ENCODE measurements around the gene PHF24. TPM values are rescaled to one million over a fixed set of nuclear protein-coding genes. Genes with fewer than 3 reads are reported as not detected.
"Not testable (repeated sequence)": the region's sequence is repeated elsewhere in the genome, so short reads cannot be mapped to it uniquely, and the experiment has no call there.

The PHF24 gene
- total RNA-seq, 5 donors from 2014 or later (not counting 1 experiment from before 2014, with no cell fraction given): not detected

GRCh38 chr9:35010351-35010958 is 52.4 kb downstream of the PHF24 start:
- Mint-ChIP-seq H3K4me1 (peaks cover 7 to 8% (median 8%) of the 10 kb centered on the region in 3 donors), H3K36me3 (peaks cover 47% of the 10 kb centered on the region), H3K27me3 (no peaks in the 10 kb centered on the region), H3K9me3 (peaks cover 11 to 18% (median 11%) of the 10 kb centered on the region in 3 donors), H3K27ac (no peak overlapping the region), H3K4me3 (no peak overlapping the region)
- ATAC-seq (replicated peaks in 1 of 4): no peak
- peaks cover 6% of the 10 kb centered on the region for H3K9me3 ChIP-seq
- H3K27me3 ChIP-seq (replicated peaks in 1 of 2; ENCODE audit: control insufficient read depth in 2 of 2, extremely low read depth in 1 of 2, insufficient read depth in 2 of 2, low read length in 1 of 2): no peaks in the 10 kb centered on the region
- POLR2A ChIA-PET: interaction anchor here in 1 of 2 donors (0.5 kb wide), 1 partner anchor 884 kb away, joined by 3 read pairs; the partner anchor contains the start of gene DCAF12
- H3K36me3 ChIP-seq (ENCODE audit: control insufficient read depth in 2 of 2, extremely low read depth in 1 of 2, insufficient read depth in 1 of 2, low read length in 1 of 2): no peaks in the 10 kb centered on the region
- no peak for DNase-seq
- 100% methylated on average over 1 of the region's 3 CpGs for WGBS (ENCODE audit: insufficient coverage)
- H3K4me3 ChIP-seq (ENCODE audit: control insufficient read depth in 1 of 2, extremely low read depth in 1 of 2, low read length in 1 of 2): no peak overlapping the region
- CTCF ChIA-PET: no interaction called here
- H3K4me1 ChIP-seq (ENCODE audit: control insufficient read depth in 1 of 2, extremely low read depth in 1 of 2, insufficient read depth in 2 of 2, low read length in 2 of 2): peaks cover 4 to 5% of the 10 kb centered on the region in 2 experiments
- H3K27ac ChIP-seq (ENCODE audit: low read length): no peak overlapping the region

- peaks cover 33% of the 10 kb centered on the region for H3K36me3 Mint-ChIP-seq
- DNase-seq (no peak), ATAC-seq (replicated peaks in 1 of 4) (no peak)
- no peak overlapping the region for H3K4me3 ChIP-seq (ENCODE audit: control insufficient read depth in 1 of 2, extremely low read depth in 1 of 2, low read length in 1 of 2)
- POLR2A ChIA-PET: interaction anchor here in 1 of 2 donors (0.7 kb wide), 1 partner anchor 27 kb away, joined by 3 read pairs; no protein-coding TSS in a partner anchor
- peaks cover 4 to 5% of the 10 kb centered on the region in 2 experiments for H3K4me1 ChIP-seq (ENCODE audit: control insufficient read depth in 1 of 2, extremely low read depth in 1 of 2, insufficient read depth in 2 of 2, low read length in 2 of 2)
- H3K9me3 ChIP-seq: peaks cover 6% of the 10 kb centered on the region
- H3K36me3 ChIP-seq (ENCODE audit: control insufficient read depth in 2 of 2, extremely low read depth in 1 of 2, insufficient read depth in 1 of 2, low read length in 1 of 2): no peaks in the 10 kb centered on the region
- H3K27me3 Mint-ChIP-seq: no peaks in the 10 kb centered on the region
- CTCF ChIA-PET: no interaction called here
- H3K4me3 Mint-ChIP-seq: no peak overlapping the region
- no peak overlapping the region for H3K27ac Mint-ChIP-seq
- H3K27ac ChIP-seq (ENCODE audit: low read length): no peak overlapping the region
- no peaks in the 10 kb centered on the region for H3K27me3 ChIP-seq (replicated peaks in 1 of 2; ENCODE audit: control insufficient read depth in 2 of 2, extremely low read depth in 1 of 2, insufficient read depth in 2 of 2, low read length in 1 of 2)
- peaks cover 7 to 8% (median 8%) of the 10 kb centered on the region in 3 donors for H3K4me1 Mint-ChIP-seq
- WGBS (ENCODE audit: insufficient coverage): no CpG with 5 or more reads among the region's 2 CpGs
- H3K9me3 Mint-ChIP-seq: peaks cover 11 to 18% (median 11%) of the 10 kb centered on the region in 3 donors
Observed at GRCh38 chr9:35014517-35014916, 56.4 kb downstream of the PHF24 start.

GRCh38 chr9:35023443-35023842 is 65.4 kb downstream of the PHF24 start:
- not testable (repeated sequence) for H3K27ac ChIP-seq (ENCODE audit: low read length); H3K9me3 ChIP-seq; H3K4me3 Mint-ChIP-seq; H3K4me1 ChIP-seq (ENCODE audit: control insufficient read depth in 1 of 2, extremely low read depth in 1 of 2, insufficient read depth in 2 of 2, low read length in 2 of 2); H3K27me3 ChIP-seq (replicated peaks in 1 of 2; ENCODE audit: control insufficient read depth in 2 of 2, extremely low read depth in 1 of 2, insufficient read depth in 2 of 2, low read length in 1 of 2); ATAC-seq (replicated peaks in 1 of 4); H3K27ac Mint-ChIP-seq; H3K4me3 ChIP-seq (ENCODE audit: control insufficient read depth in 1 of 2, extremely low read depth in 1 of 2, low read length in 1 of 2); H3K9me3 Mint-ChIP-seq; H3K27me3 Mint-ChIP-seq; DNase-seq; H3K36me3 ChIP-seq (ENCODE audit: control insufficient read depth in 2 of 2, extremely low read depth in 1 of 2, insufficient read depth in 1 of 2, low read length in 1 of 2)
- Mint-ChIP-seq H3K36me3 (peaks cover 28% of the 10 kb centered on the region), H3K4me1 (peaks cover 8 to 27% (median 20%) of the 10 kb centered on the region in 3 donors)
- CTCF ChIA-PET: interaction anchor here in 1 of 2 donors (0.6 kb wide), 1 partner anchor 10 kb away, joined by 3 read pairs; no protein-coding TSS in a partner anchor
- POLR2A ChIA-PET: interaction anchor here in 1 of 2 donors (0.6 kb wide), 1 partner anchor 274 kb away, joined by 10 read pairs; no protein-coding TSS in a partner anchor
- 18% methylated on average over 5 of the region's 5 CpGs for WGBS (ENCODE audit: insufficient coverage)

GRCh38 chr9:35026671-35027070 is 68.6 kb downstream of the PHF24 start:
- ATAC-seq (replicated peaks in 1 of 4) (no peak), DNase-seq (no peak)
- Histone ChIP-seq H3K9me3 (no peaks in the 10 kb centered on the region), H3K27ac (ENCODE audit: low read length) (no peak overlapping the region), H3K4me3 (ENCODE audit: control insufficient read depth in 1 of 2, extremely low read depth in 1 of 2, low read length in 1 of 2) (no peak overlapping the region), H3K4me1 (ENCODE audit: control insufficient read depth in 1 of 2, extremely low read depth in 1 of 2, insufficient read depth in 2 of 2, low read length in 2 of 2) (peaks cover 3% of the 10 kb centered on the region in 2 experiments), H3K36me3 (ENCODE audit: control insufficient read depth in 2 of 2, extremely low read depth in 1 of 2, insufficient read depth in 1 of 2, low read length in 1 of 2) (no peaks in the 10 kb centered on the region), H3K27me3 (replicated peaks in 1 of 2; ENCODE audit: control insufficient read depth in 2 of 2, extremely low read depth in 1 of 2, insufficient read depth in 2 of 2, low read length in 1 of 2) (no peaks in the 10 kb centered on the region)
- WGBS (ENCODE audit: insufficient coverage): no CpG with 5 or more reads among the region's 3 CpGs
- no peak overlapping the region for H3K27ac Mint-ChIP-seq
- H3K27me3 Mint-ChIP-seq: no peaks in the 10 kb centered on the region
- H3K4me3 Mint-ChIP-seq: no peak overlapping the region
- ChIA-PET POLR2A (interaction anchor here in 1 of 2 donors (0.6 to 0.7 kb wide), 2 partner anchors 593 to 935 kb away, joined by 4 read pairs; no protein-coding TSS in a partner anchor), CTCF (interaction anchor here (0.7 to 1.6 kb wide), 2 partner anchors 127 to 1380 kb away, joined by 3 to 6 read pairs; no protein-coding TSS in a partner anchor)
- no peaks in the 10 kb centered on the region for H3K9me3 Mint-ChIP-seq
- peaks cover 24% of the 10 kb centered on the region for H3K36me3 Mint-ChIP-seq
- H3K4me1 Mint-ChIP-seq: peaks cover 8 to 34% (median 20%) of the 10 kb centered on the region in 3 donors

- H3K9me3 ChIP-seq: no peaks in the 10 kb centered on the region
- no peaks in the 10 kb centered on the region for H3K9me3 Mint-ChIP-seq
- H3K4me3 Mint-ChIP-seq: no peak overlapping the region
- H3K4me1 Mint-ChIP-seq: peaks cover 8 to 34% (median 20%) of the 10 kb centered on the region in 3 donors
- no peak overlapping the region for H3K4me3 ChIP-seq (ENCODE audit: control insufficient read depth in 1 of 2, extremely low read depth in 1 of 2, low read length in 1 of 2)
- H3K4me1 ChIP-seq (ENCODE audit: control insufficient read depth in 1 of 2, extremely low read depth in 1 of 2, insufficient read depth in 2 of 2, low read length in 2 of 2): peaks cover 3% of the 10 kb centered on the region in 2 experiments
- H3K36me3 Mint-ChIP-seq: peaks cover 18% of the 10 kb centered on the region
- no CpG with 5 or more reads among the region's 1 CpG for WGBS (ENCODE audit: insufficient coverage)
- no peaks in the 10 kb centered on the region for H3K36me3 ChIP-seq (ENCODE audit: control insufficient read depth in 2 of 2, extremely low read depth in 1 of 2, insufficient read depth in 1 of 2, low read length in 1 of 2)
- H3K27ac ChIP-seq (ENCODE audit: low read length): no peak overlapping the region
- ChIA-PET CTCF (interaction anchor here (0.7 to 1.6 kb wide), 5 partner anchors 24 to 1379 kb away, joined by 3 to 8 read pairs (median 3); no protein-coding TSS in a partner anchor), POLR2A (no interaction called here)
- H3K27me3 Mint-ChIP-seq: no peaks in the 10 kb centered on the region
- DNase-seq: no peak
- H3K27me3 ChIP-seq (replicated peaks in 1 of 2; ENCODE audit: control insufficient read depth in 2 of 2, extremely low read depth in 1 of 2, insufficient read depth in 2 of 2, low read length in 1 of 2): no peaks in the 10 kb centered on the region
- no peak for ATAC-seq (replicated peaks in 1 of 4)
- no peak overlapping the region for H3K27ac Mint-ChIP-seq
Observed at GRCh38 chr9:35027374-35027773, 69.3 kb downstream of the PHF24 start.

GRCh38 chr9:35027860-35028259 is 69.8 kb downstream of the PHF24 start:
- Histone ChIP-seq H3K27me3 (replicated peaks in 1 of 2; ENCODE audit: control insufficient read depth in 2 of 2, extremely low read depth in 1 of 2, insufficient read depth in 2 of 2, low read length in 1 of 2) (no peaks in the 10 kb centered on the region), H3K9me3 (no peaks in the 10 kb centered on the region), H3K27ac (ENCODE audit: low read length) (no peak overlapping the region), H3K36me3 (ENCODE audit: control insufficient read depth in 2 of 2, extremely low read depth in 1 of 2, insufficient read depth in 1 of 2, low read length in 1 of 2) (no peaks in the 10 kb centered on the region), H3K4me1 (ENCODE audit: control insufficient read depth in 1 of 2, extremely low read depth in 1 of 2, insufficient read depth in 2 of 2, low read length in 2 of 2) (peaks cover 3% of the 10 kb centered on the region in 2 experiments), H3K4me3 (ENCODE audit: control insufficient read depth in 1 of 2, extremely low read depth in 1 of 2, low read length in 1 of 2) (no peak overlapping the region)
- WGBS (ENCODE audit: insufficient coverage): no CpG with 5 or more reads among the region's 1 CpG
- ChIA-PET POLR2A (interaction anchor here in 1 of 2 donors (0.7 kb wide), 1 partner anchor 49 kb away, joined by 5 read pairs; no protein-coding TSS in a partner anchor), CTCF (interaction anchor here (0.7 to 1.6 kb wide), 4 partner anchors 23 to 763 kb away, joined by 3 to 8 read pairs (median 4); no protein-coding TSS in a partner anchor)
- peaks cover 8 to 34% (median 20%) of the 10 kb centered on the region in 3 donors for H3K4me1 Mint-ChIP-seq
- H3K27ac Mint-ChIP-seq: peak overlapping the region in 1 of 2 donors; percentile 13
- DNase-seq: no peak
- H3K9me3 Mint-ChIP-seq: no peaks in the 10 kb centered on the region
- H3K4me3 Mint-ChIP-seq: no peak overlapping the region
- no peaks in the 10 kb centered on the region for H3K27me3 Mint-ChIP-seq
- no peak for ATAC-seq (replicated peaks in 1 of 4)
- H3K36me3 Mint-ChIP-seq: peaks cover 18% of the 10 kb centered on the region
